PC-3 (cell line): ENCODE measurements around the gene GFER. TPM values are rescaled to one million over a fixed set of nuclear protein-coding genes. Genes with fewer than 3 reads are reported as not detected.
"Not testable (repeated sequence)": the region's sequence is repeated elsewhere in the genome, so short reads cannot be mapped to it uniquely, and the experiment has no call there.

Source experiments
- ATAC-seq: fragments of 200-7000 bp; cut with Tn5 transposase; 2 replicates; pipeline ENCODE4 v1.9.1; 2020; ENCODE audit warnings: mild to moderate bottlenecking, moderate library complexity
- BruUV-seq: library from RNA; stranded (reverse); fragments of 400-500 nt; replicated peaks from 2 replicates; lab custom pipeline; 2021; lab: Mats Ljungman, UMichigan
- CTCF ChIA-PET: fragments of 300-600 bp; sonication (Branson Sonifier 250); formaldehyde crosslinking; loops from one replicate; lab custom pipeline; 2022; ENCODE audit warnings: antibody characterized with exemption; lab: Charles Lee
- POLR2A ChIA-PET: fragments of 300-600 bp; sonication (Branson Sonifier 250); formaldehyde crosslinking; loops from one replicate; lab custom pipeline; 2022; ENCODE audit warnings: antibody characterized with exemption; ENCODE audit not compliant: unreplicated experiment; lab: Charles Lee
- DNase-seq: peaks from one replicate; pipeline ENCODE4 v3.0.0-alpha.2; 2015
- H2AFZ ChIP-seq: fragments of 300-600 bp; sonication (generic); 2 replicates; pipeline ENCODE4 v1.6.0; 2016; ENCODE audit warnings: antibody characterized with exemption, low read length
- H3F3A ChIP-seq: fragments of 300-600 bp; sonication (generic); one replicate; pipeline ENCODE4 v1.6.0; 2017; ENCODE audit warnings: antibody characterized with exemption, low read length, control low read depth, mild to moderate bottlenecking; ENCODE audit not compliant: unreplicated experiment
- H3K27ac ChIP-seq: fragments of 300-600 bp; sonication (generic); 2 replicates; pipeline ENCODE4 v1.5.1; 2016; ENCODE audit warnings: mild to moderate bottlenecking, low read length
- H3K27me3 ChIP-seq: fragments of 300-600 bp; sonication (generic); 2 replicates; pipeline ENCODE4 v1.6.1; 2016; ENCODE audit warnings: low read length, mixed read lengths
- H3K36me3 ChIP-seq: fragments of 300-600 bp; sonication (generic); 2 replicates; pipeline ENCODE4 v1.6.1; 2016; ENCODE audit warnings: low read depth, mixed run types, low read length, mixed read lengths
- H3K4me1 ChIP-seq: fragments of 300-600 bp; sonication (generic); 2 replicates; pipeline ENCODE4 v1.5.1; 2016; ENCODE audit warnings: low read length; ENCODE audit not compliant: insufficient read depth
- H3K4me2 ChIP-seq: fragments of 300-600 bp; sonication (generic); 2 replicates; pipeline ENCODE4 v1.6.0; 2016; ENCODE audit warnings: low read length
- H3K4me3 ChIP-seq: fragments of 300-600 bp; sonication (generic); 2 replicates; pipeline ENCODE4 v1.5.1; 2016; ENCODE audit warnings: mild to moderate bottlenecking, low read length, mixed read lengths
- H3K79me2 ChIP-seq: fragments of 300-600 bp; sonication (generic); 2 replicates; pipeline ENCODE4 v1.6.1; 2017; ENCODE audit warnings: low read length, mixed read lengths
- H3K9ac ChIP-seq: fragments of 300-600 bp; sonication (generic); 2 replicates; pipeline ENCODE4 v1.6.0; 2016; ENCODE audit warnings: mild to moderate bottlenecking, low read length
- H3K9me2 ChIP-seq: fragments of 300-600 bp; sonication (generic); replicated peaks from 2 replicates; pipeline ENCODE4 v1.6.1; 2016; ENCODE audit warnings: mixed run types, low read length, mixed read lengths
- H3K9me3 ChIP-seq: fragments of 300-600 bp; sonication (generic); 2 replicates; pipeline ENCODE4 v1.6.1; 2016; ENCODE audit warnings: low read length, mixed read lengths
- H4K20me1 ChIP-seq: fragments of 300-600 bp; sonication (generic); 2 replicates; pipeline ENCODE4 v1.6.1; 2016; ENCODE audit warnings: low read length, mixed read lengths
- CTCF ChIP-seq: fragments of 300-600 bp; sonication (generic); conservative IDR thresholded peaks from 2 replicates; pipeline ENCODE4 v1.5.1; 2017; ENCODE audit warnings: antibody characterized with exemption, low read depth, mild to moderate bottlenecking, low read length
- EZH2 ChIP-seq: fragments of 300-600 bp; sonication (generic); IDR thresholded peaks from one replicate; pipeline ENCODE4 v1.6.1; 2017; ENCODE audit warnings: antibody characterized with exemption, mild to moderate bottlenecking, low read length; ENCODE audit not compliant: unreplicated experiment
- EZH2phosphoT487 ChIP-seq: fragments of 300-600 bp; sonication (generic); IDR thresholded peaks from 2 replicates; pipeline ENCODE4 v1.6.1; 2018; ENCODE audit warnings: mild to moderate bottlenecking, antibody characterized with exemption, low read length, borderline replicate concordance
- intact Hi-C: fragments of 100-400 bp; cut with micrococcal nuclease; formaldehyde crosslinking; loops from 2 replicates; pipeline ENCODE4 v1.9.0; 2023
- total RNA-seq: library from RNA; depleted of rRNA; stranded (reverse); fragments of >200 nt; gene quantifications from 2 replicates; pipeline ENCODE4 v1.2.3, GENCODE V29; 2014

The GFER gene
- total RNA-seq, 1 experiment from 2014 or later, result 66.8 TPM

GRCh38 chr16:1960665-1961630 lies 23.0 kb upstream of the GFER start:
- Histone ChIP-seq H3K9me3 (no peaks in the 10 kb centered on the region), H3K9me2 (no peaks in the 10 kb centered on the region), H3K4me3 (peak overlapping the region; percentile 91), H3K9ac (peak overlapping the region; percentile 90; the same call in 1 of the 2 replicates), H3K27me3 (no peaks in the 10 kb centered on the region), H3K4me1 (peaks cover 9% of the 10 kb centered on the region; the same call in 1 of the 2 replicates), H3K27ac (0 out of 2 replicates have a peak overlapping the region, but pooled peaks have one; percentile 14), H3K4me2 (peak overlapping the region; percentile 90), H2AFZ (no peak overlapping the region), H3K36me3 (peaks cover 22% of the 10 kb centered on the region), H3K79me2 (peaks cover 55% of the 10 kb centered on the region), H4K20me1 (peaks cover 19% of the 10 kb centered on the region), H3F3A (peaks cover 16% of the 10 kb centered on the region)
- no peak for TF ChIP-seq EZH2phosphoT487
- TF ChIP-seq EZH2, result no peak
- no peak for TF ChIP-seq CTCF
- TSS peak; percentile 12 for BruUV-seq
- ATAC-seq, result peak; percentile 25
- intact Hi-C loops, result no loop called here
- peak; percentile 56 for DNase-seq
- ChIA-PET CTCF (interaction anchor here (0.7 kb wide), 1 partner anchor 55 kb away, joined by 3 read pairs; no protein-coding TSS in a partner anchor), POLR2A (no interaction called here)

GRCh38 chr16:1961651-1962067 lies 22.3 kb upstream of the GFER start:
- Histone ChIP-seq H3K4me2 (peak overlapping the region; percentile 92), H3K9me3 (no peaks in the 10 kb centered on the region), H3K4me1 (peaks cover 9% of the 10 kb centered on the region; the same call in 1 of the 2 replicates), H3K4me3 (peak overlapping the region; percentile 40; the same call in 1 of the 2 replicates), H3K27ac (no peak overlapping the region), H3K36me3 (peaks cover 22% of the 10 kb centered on the region), H3K9ac (no peak overlapping the region), H3K9me2 (no peaks in the 10 kb centered on the region), H3F3A (peaks cover 16% of the 10 kb centered on the region), H3K79me2 (peaks cover 56% of the 10 kb centered on the region), H4K20me1 (peaks cover 19% of the 10 kb centered on the region), H2AFZ (no peak overlapping the region), H3K27me3 (no peaks in the 10 kb centered on the region)
- intact Hi-C loops, result no loop called here
- no peak for TF ChIP-seq EZH2
- TF ChIP-seq CTCF, result no peak
- no peak for TF ChIP-seq EZH2phosphoT487
- DNase-seq (no peak), ATAC-seq (no peak)
- POLR2A ChIA-PET, result no interaction called here
- CTCF ChIA-PET, result no interaction called here
- BruUV-seq, result no TSS peak

GRCh38 chr16:1962161-1963153 lies 21.5 kb upstream of the GFER start:
- intact Hi-C loops, H2AFZ ChIP-seq, H3K9me3 ChIP-seq, POLR2A ChIA-PET, H3K27me3 ChIP-seq, DNase-seq, H3K4me1 ChIP-seq, H3K27ac ChIP-seq, ATAC-seq, H3K9me2 ChIP-seq, CTCF ChIA-PET: not testable (repeated sequence)
- BruUV-seq, result TSS peak; percentile 71
- H3F3A ChIP-seq, result peaks cover 16% of the 10 kb centered on the region
- peaks cover 56% of the 10 kb centered on the region for H3K79me2 ChIP-seq
- H3K4me3 ChIP-seq, result peak overlapping the region; percentile 96
- H3K9ac ChIP-seq, result peak overlapping the region; percentile 99; the same call in 1 of the 2 replicates
- H4K20me1 ChIP-seq, result peaks cover 19% of the 10 kb centered on the region
- H3K36me3 ChIP-seq, result peaks cover 22% of the 10 kb centered on the region
- peak overlapping the region; percentile 92 for H3K4me2 ChIP-seq
